ENCODE results near the gene CIPC.

The CIPC gene

DNA sequence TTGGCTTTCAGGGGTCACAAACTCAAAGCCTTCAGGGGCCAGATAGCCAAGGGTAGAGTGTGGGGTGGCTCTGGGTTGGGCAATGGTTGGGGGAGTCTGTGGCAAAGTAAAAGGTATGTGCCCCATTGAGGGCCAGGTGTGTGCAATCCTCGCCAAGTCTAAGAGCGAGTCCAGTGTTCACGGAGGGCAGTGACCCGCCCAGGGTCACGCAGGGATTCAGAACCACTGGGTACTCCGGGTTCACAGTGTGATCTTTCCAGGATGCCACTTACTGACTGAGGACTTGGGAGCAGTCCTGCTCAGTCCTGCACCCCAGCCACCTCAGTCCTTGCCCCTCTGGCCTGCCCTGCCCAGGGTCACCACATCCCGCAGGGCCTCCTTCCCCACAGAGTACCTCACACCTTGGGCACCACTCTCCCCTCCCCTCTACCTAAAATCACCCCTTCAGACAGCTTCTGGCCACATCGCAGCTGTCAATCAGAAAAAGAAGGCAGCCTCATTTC, 27.8 kb downstream of the CIPC start:
- no peak for DNase-seq (ENCODE audit: low spot score)

DNA sequence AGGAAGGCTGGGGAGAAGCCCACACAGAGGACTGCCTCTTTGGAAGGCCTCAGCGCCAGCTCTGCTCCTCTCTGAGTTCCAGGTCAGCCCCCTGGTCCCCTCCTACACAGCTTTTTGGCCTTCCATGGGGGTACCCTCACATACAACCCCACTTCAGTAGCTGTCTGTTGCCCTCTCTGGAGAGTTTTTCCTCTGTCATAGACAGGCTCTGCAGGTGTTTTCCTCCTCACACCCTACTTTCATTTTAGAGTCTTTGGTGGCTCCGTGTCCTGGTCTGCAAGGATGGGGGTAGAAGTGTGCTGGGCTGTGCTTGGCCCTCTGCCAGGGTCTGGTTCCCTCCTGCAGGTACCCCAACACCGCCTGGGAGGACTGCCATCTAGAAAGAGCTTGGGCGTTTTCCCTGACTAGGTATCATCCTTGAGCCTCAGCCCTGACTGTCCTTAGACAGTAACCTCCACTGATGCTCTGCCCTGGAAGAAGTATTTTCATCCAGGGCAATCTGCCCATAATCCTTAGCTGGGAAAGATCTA, 28.5 kb downstream of the CIPC start:
- DNase-seq (ENCODE audit: low spot score): no peak

- DNase-seq (ENCODE audit: low spot score): no peak
These were observed 30.4 kb downstream of the CIPC start for GRCh38 chr14:77128414-77128891.

- no peak for DNase-seq (ENCODE audit: low spot score)
These were observed 32.3 kb downstream of the CIPC start for GRCh38 chr14:77130386-77130785.

GRCh38 chr14:77131206-77131605, 33.1 kb downstream of the CIPC start:
- no peak for DNase-seq (ENCODE audit: low spot score)

DNA sequence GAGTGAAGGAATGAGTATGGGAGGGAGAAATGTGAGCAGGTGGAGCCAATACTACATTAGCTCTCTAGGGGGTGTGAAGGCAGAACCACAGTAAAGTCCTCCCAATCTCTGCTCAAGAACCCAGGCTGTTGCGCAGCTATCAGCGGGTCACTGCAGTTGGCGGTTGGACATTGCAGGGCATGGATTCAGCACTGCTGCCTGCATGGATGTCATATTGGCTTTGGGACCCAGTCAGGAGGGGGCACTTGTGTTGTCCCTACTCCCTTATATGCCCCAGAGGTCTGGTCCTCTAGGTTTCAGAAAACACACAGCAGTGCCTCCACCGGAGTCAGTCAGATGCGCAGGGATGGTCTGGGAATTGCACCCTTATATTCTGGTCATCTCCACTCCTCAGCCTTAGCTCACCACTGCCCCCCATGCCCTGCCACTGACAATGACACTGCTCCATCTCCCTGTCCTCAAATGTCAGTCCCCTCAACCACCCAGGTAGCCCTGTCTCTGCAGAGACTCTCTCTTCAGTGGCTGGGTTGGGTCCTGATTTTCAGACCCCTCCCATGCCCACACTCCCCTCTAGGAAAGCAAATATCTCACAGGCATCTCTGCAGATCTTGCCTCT, 33.9 kb downstream of the CIPC start:
- DNase-seq (ENCODE audit: low spot score): no peak

DNA sequence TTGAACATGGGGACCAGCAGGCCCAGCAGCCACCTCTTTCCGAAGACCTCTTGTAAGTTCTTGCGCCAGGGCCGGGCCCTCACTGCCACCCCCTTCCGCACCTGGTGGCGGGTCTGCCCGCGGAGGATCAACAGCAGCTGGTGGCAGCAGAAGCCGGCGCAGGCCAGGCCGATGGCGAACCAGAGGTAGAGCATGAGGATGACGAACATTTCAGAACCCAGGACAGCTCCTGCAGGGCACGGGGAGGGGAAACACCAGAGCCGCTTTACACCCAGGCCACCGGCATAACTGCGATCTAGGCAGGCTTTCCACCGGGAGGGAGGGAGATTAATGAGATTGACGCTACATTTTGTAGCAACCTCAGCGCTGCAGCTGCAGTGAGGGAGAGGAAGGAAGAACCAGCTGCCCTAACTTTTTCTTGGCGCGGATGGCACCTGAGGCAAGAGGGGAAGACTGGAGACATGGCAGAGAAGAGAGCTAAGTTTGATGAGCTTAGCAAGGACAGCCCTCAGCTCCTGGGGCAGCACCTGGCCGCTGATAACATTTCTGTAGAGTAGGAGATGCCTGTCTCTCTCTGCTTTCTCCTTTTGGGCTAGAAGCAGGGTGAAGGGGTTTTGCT, 35.8 kb downstream of the CIPC start:
- peak; percentile 86 for DNase-seq (ENCODE audit: low spot score)

DNA sequence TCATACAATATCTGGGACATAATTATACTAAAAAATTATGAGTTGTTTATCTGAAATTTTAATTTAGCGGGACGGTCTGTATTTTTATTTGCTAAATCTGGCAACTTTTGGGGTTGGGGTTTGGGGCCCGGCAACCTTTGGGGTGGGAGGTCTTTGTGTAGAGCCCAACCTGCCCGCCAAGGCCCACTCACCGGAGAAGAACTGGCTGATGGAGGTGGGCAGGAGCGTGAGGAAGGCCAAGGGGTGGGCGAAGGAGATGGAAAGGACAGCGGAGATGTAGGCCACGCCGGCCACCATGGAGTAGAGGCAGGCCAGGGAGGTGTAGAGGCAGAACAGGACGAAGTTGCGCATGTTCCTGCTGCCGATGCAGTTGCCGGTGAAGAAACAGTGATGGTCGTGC, 41.0 kb downstream of the CIPC start:
- no peak for DNase-seq (ENCODE audit: low spot score)

GRCh38 chr14:77139540-77140358, 41.7 kb downstream of the CIPC start:
- DNase-seq (ENCODE audit: low spot score): peak; percentile 89

DNA sequence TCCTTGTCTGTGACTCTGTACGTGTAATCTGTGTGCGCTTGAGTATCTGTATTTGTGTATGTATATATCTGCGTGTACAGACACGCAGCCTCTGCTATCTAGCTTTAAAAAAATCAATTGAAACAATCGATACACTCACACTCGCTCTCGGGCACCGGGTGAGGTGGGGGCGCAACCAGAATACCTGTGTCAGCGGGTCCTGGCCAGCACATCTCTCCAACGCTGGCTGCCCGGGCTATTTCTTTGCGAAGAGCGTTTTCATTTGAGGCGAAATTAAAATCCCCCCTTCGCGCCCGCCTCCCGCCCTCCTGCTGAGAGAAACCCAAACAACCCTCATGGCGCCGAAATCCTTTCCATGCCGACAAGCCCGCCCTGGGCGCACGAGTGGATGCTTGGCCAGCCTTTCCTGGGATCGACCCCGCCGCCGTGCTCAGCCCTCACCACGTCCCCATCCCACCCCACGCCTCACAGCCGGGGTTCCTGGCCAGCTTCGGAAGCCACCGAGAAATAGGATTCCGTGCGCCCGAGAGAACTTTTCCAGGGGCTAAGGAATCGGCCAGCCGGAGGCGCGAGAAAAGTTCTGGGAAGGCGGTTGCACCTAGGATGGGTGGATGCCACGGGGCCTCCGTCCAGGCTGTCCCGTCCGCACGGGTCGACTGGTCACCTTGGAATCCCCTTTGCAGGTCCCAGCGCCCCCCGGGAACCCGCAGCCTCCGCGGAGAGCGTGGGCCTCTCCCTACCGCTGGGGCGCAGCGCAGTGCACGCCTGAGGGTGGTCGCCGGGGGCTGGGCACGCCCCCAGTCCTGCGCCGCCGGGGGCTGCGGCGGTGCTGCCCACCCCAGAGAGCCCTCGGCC, 42.5 kb downstream of the CIPC start:
- peak; percentile 45 for DNase-seq (ENCODE audit: low spot score)

DNA sequence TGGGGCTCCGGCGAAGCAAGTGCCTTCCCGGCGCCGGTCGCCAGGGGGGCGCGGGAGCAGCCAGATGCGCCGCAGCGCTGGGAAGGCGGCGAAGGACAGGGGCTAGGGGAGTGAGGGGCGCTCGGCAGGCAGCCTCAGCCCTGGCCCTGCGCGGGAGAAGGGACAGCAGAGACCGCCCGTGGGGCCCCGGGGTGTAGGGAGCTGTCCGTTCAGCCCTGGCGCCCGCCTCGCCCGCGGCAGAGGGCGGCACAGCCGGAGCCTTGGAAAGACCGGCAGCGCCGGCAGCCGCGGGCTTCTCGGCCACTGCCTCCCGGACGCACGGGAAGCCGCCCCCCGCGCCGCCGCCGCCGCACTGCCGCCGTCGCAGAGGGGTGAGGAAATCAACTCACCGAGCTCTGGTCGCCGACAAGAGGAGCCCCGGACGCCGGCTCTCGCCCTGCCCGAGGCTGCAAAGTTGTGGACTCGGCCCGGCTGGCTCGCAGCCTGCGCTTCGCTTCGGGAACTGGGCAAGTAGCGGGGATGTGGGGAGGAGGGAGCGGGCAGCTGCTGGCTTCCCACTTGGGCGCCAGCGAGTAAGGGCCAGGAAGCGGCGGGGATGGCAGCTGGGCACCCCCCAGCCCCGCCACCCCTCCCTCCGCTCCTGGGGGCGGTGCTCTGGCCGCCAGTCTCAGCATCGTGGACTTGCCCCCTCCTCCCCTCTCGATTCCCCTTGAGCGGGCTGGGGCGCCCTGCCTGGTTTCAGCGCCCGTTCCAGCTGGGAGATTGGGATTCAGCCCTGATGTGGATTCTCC, 43.4 kb downstream of the CIPC start, which contains the start of gene ZDHHC22:
TSS of gene ZDHHC22 (minus strand) at position 578 of the 791 bp plus-strand sequence. CDS start 2,053 bp downstream, outside the sequence.
- DNase-seq (ENCODE audit: low spot score): peak; percentile 79

DNA sequence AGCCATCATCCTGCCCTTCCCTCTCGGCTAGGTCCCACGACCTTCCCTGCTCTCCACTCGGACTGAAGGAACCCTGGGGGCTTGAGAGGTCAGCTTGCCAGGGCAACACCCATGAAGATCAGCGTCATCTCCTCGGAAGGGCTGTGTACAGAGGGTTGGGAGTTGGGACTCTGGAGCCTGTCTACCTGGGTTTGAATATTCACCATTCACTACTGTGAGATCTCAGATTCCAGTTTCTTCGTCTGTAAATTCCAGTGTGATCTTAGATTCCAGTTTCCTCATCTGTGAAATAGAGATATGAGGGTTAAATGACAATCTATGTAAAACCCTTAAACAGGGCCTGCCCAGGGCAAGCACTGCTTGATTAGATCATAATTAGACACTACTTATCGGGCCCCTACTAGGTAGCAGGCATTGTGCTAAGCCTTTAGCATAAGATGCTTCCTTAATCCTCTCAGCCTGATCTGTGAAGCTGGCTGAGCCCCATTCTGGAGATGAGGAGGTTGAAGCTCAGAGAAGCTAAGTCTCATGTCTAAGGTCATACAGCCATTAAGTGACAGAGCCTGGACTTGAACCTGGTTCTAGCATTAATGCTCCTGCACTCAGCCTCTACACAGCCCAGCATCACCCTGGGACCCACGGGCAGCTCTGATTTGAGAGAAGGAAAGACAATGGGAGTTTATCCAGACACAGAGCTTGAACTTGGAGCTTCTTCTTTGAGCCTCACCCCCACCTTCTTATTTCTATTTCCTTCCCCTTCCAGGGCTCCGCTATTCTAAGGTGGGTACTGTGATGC, 44.1 kb downstream of the CIPC start:
- no peak for DNase-seq (ENCODE audit: low spot score)

DNA sequence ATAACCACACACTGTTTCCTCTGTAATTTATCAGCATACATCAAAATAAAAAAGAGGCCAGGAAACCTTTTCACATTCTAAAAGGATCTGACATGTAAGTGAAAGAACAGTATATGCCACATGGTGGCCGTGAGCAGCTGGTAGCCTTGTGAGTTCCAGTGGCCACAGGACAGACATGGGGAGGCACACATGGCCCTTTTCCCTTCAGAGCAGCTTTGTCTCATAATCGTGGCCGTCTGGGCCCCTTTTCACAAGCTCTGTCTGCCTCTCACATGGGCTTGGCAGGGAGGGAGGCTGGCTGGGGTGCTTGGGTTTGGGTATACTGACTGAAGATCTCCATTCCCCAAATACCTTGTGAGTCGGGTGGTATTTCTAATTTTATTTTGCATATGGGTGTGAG, 45.0 kb downstream of the CIPC start:
- DNase-seq (ENCODE audit: low spot score): no peak

DNA sequence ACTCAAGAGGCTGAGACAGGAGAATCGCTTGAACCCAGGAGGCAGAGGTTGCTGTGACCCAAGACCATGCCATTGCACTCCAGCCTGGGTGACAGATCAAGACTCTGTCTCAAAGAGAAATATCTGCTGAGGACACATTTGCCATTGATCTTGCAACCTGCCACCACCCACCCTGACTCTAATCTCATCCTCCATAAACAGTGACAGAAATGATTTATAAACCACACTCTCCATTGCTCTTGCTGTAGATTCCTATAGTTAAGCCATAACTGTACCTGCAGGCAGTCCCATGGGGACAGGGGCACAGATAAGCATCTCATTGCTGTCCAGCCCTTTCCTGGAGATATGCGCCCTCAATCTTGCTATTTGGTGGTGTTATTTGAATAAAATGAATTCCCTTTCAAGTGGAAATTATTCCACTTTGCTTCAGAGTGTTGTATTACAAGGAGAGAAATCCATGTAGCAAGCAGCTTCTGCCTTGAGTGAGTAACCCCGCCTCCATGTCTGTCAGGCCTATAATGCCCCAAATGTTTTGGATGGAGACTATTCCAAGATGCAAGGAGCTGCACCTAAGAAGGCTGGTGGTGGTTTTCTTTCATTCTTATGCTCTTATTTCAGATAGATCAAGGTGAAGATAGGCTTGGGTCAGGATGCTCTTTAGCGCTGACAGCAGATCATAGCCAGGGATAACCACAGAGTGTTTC, 46.5 kb downstream of the CIPC start:
- no peak for DNase-seq (ENCODE audit: low spot score)

GRCh38 chr14:77145975-77146740, 48.1 kb downstream of the CIPC start:
- DNase-seq (ENCODE audit: low spot score): no peak

- DNase-seq (ENCODE audit: low spot score): no peak
These were observed 50.6 kb downstream of the CIPC start for GRCh38 chr14:77148510-77149231.

- peak; percentile 58 for DNase-seq (ENCODE audit: low spot score)
These were observed 53.2 kb downstream of the CIPC start for GRCh38 chr14:77151245-77151644.
